ENCODE measurements around the gene DMBX1. TPM values are rescaled to one million over a fixed set of nuclear protein-coding genes. Genes with fewer than 3 reads are reported as not detected.

Gene DMBX1
- polyA plus RNA-seq, 10 donors, result 0.11 TPM; not detected in 9

- DNase-seq, result no peak
These were observed 11.9 kb downstream of the DMBX1 start for GRCh38 chr1:46501528-46501927.

DNA sequence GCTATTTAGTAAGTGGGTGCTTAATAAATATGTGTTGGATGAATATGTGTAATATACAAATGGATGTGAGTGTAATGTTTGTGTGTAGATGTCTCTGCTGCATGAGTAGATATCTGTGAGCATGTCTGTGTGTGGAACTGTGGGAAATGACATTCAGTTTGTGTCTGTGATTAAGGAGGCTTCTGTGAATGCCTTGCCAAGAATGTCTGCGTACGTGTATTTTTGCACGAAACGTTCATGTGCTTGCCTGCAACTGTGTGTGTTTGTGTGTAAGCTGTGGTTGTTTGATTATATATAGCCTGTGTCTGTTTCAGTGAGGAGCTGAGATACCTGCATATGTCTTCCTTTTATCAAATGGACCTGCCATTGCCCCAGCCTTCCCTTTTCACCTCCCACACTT lies 13.8 kb downstream of the DMBX1 start:
- DNase-seq, result no peak

DNA sequence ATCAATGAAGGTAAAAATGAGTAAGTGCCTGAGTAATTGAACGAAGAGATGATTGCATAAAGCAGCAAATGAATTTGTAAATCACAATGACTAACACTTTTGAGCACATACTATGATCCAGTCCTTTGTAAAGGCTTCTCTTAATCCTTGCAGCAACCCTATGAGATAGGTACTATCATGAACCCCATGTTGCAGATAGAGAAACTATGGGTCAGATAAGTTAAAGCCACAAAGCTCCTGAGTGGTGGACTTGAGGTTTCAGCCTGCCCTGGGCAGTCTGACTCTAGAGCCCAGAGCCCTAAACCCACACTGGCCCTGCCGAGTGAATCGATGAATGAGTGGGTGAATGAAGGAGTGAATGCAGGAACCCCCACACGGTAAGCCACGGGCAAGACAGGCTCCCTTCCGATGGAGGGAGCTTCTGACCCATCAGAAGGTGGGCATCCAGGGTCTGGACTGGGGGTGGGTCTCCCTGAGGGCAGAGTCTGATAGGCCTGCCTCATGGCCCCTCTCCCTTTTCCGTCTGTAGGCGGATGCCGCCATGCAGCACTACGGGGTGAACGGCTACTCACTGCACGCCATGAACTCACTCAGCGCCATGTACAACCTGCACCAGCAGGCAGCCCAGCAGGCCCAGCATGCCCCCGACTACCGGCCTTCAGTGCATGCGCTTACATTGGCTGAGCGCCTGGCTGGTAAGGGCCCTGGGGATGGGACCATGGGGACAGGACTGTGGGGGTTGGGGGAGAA lies 17.0 kb downstream of the DMBX1 start:
- DNase-seq, result no peak

- no peak for DNase-seq
These were observed 19.1 kb downstream of the DMBX1 start for GRCh38 chr1:46508757-46509156.

DNA sequence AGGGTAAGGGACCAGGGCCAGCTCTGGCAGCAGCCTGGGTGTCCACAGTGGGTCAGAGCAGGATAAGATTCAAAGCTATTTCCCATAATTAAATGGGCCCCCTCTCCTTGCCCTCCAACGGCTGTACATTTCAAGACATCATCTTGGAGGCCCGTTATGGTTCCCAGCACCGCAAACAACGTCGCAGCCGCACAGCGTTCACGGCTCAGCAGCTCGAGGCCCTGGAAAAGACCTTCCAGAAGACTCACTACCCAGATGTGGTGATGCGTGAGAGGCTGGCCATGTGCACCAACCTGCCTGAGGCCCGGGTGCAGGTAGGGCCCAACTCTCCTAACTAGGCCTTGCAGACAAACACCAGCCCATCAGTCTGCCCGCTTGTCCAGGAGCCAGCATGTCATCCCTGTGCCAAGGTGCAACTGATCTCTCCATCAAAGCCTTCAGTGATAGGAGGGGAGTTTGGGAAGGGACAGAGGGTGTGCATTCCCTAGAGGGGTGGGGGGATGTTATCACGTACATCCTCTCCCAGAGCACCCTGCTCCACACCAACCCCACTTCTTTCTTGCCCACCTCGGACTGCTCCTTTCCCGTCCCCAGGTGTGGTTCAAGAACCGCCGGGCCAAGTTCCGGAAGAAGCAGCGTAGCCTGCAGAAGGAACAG lies 20.8 kb downstream of the DMBX1 start:
- DNase-seq, result no peak

DNA sequence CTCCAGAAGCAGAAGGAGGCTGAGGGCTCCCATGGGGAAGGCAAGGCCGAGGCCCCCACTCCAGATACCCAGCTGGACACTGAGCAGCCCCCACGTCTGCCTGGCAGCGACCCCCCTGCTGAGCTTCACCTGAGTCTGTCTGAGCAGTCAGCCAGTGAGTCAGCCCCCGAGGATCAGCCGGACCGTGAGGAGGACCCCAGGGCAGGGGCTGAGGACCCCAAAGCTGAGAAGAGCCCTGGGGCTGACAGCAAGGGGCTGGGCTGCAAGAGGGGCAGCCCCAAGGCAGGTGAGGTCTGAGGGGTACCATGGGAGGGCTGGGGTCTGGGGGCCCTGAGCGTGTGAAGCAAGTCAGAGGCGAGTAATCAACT lies 21.3 kb downstream of the DMBX1 start:
- no peak for DNase-seq

GRCh38 chr1:46512135-46512791 lies 22.6 kb downstream of the DMBX1 start:
- no peak for DNase-seq

DNA sequence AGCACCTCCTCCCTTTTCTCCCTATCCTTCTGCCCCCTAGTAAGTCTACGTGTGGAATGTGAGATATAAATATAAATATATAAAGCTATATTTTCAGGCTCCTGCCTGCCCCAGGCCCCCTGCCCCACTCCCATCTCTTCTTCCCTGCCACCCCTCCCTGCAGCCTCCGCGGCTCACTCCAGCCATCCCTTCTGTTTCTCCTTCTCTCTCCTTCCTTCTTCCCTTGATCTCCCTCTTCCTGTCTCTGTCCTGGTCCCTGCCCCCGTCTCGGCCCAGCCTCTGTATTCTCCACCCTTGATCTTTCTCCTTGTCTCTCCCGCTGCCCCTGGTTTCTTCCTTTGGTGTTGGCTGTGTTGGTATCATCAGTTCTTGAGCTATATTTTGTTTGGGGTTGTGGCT lies 23.2 kb downstream of the DMBX1 start:
- no peak for DNase-seq

DNA sequence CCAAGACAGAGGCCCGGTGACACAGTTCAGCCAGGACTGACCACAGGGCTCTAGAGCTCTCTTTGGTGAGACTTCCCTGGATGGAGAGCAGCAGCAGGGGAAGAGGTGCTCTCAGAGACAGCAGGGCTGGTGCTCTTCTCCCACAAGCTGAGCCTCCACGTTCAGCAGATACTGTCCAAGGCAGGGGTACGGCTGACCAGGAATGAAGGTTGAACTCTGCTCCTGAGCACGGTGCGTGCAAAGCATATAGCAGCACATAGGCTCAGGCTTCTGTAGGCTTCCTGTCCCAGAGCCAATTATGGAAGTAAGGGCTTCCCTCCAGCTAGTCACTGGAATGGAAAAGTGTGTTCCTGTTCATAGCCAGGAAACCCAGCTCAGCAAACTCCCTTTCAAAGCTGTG lies 23.9 kb downstream of the DMBX1 start:
- DNase-seq, result no peak

GRCh38 chr1:46515576-46515975 lies 25.9 kb downstream of the DMBX1 start:
- no peak for DNase-seq

GRCh38 chr1:46516200-46516950 lies 26.7 kb downstream of the DMBX1 start:
- no peak for DNase-seq

GRCh38 chr1:46517010-46517600 lies 27.5 kb downstream of the DMBX1 start:
- DNase-seq, result no peak

DNA sequence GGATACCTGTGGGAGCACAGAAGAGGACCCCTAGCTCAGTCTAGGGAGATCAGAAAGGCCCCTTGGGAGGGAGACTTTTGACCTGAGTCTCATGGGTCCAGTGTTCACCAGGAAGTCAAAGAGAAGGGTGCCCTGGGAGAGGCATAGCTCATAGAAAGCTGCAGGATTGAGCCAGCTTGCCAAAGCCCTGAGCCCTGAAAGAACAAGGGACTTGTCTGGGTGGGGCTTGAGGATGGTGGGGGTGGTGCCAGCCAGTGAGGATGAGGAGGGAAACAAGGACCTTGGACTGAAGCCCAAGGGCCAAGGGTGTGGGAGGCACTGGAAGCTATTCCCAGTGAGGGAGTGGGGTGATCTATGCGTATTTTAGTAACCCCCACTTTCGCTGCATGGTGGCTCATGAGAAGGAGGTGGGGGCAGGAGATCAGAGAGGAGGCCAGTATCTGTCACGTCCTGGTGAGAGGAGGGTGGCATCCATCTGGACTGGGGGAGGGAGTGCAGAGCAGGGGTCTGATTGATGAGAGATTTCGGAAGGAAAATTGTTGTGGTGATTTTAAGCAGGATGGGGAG lies 28.4 kb downstream of the DMBX1 start:
- no peak for DNase-seq

- DNase-seq, result no peak
These were observed 29.6 kb downstream of the DMBX1 start for GRCh38 chr1:46519209-46519608.

GRCh38 chr1:46520063-46520911 lies 30.7 kb downstream of the DMBX1 start:
- DNase-seq, result peak in 1 of 3 donors; percentile 74

DNA sequence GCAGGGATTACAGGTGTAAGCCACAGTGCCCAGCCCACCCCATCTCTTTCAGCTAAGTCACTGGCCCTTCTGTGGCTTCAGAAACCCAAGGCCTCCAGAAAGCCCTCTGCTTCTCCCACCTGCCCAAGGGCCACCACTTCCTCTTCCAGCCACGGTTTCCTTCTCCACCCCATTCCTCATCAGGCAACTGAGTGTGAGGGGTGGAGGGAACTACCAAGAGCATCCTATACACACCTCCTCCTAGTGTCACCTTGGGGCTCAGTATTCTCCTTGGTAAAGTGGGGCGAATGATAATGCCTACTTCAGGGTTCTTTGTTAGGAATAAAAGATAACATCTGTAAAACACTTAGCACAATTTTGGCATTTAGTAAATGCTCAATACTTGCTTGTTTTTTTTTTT lies 31.8 kb downstream of the DMBX1 start:
- DNase-seq, result no peak

DNA sequence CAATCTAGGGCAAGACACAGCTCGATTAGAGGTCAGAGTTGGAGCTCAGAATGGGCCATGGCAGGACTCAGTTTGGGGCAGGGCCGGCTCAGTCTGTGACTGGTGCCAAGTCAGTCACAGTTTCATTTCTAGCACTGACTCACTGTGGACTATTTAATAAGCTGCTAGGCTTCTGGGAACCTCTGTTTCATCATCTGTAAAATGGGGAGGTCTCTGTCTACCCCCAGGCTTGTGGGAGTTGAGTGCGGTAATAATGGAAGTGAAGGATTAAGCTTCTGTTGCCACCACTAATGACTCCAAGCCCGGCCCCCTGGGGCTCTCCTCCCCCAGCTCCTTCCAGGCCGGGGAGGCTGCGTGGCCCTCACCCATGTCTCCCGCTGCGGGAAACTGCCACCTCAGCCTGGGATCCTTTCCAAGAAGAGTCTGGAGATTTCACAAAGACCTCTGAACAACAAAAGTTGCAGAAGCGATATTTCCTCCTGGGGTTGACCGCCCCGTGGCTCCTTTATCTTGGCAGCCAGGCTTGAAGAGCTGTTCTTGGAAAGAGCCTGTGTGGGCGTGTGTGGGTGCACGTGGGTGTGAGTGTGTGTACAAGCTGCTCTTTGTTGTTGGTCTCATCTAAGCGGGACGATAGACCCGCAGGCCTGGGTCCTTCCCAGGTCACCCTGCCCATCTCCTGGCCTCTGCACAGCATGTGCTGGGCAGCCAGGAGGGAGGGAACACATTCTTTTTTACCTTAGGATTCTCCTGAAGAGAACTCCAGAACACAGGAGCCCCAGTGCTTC lies 32.7 kb downstream of the DMBX1 start:
- DNase-seq, result peak in 1 of 3 donors; percentile 79

GRCh38 chr1:46522969-46523320 lies 33.3 kb downstream of the DMBX1 start:
- DNase-seq, result no peak

GRCh38 chr1:46523496-46524353 lies 34.1 kb downstream of the DMBX1 start:
- no peak for DNase-seq

Data from muscle of back (tissue), 11 donors.